HepG2 (cell line): ENCODE results near the gene GNAI2. TPM values are rescaled to one million over a fixed set of nuclear protein-coding genes. Genes with fewer than 3 reads are reported as not detected.

Source experiments
- EEA1 ChIP-seq: sonication (generic); formaldehyde crosslinking; IDR thresholded peaks from 2 replicates; pipeline ENCODE4 v1.5.1; 2020; ENCODE audit warnings: mild to moderate bottlenecking, missing genetic modification reagents, borderline replicate concordance
- GTF2F1 ChIP-seq: fragments of 150-350 bp; IDR thresholded peaks from 2 replicates; pipeline ENCODE4 v1.6.1; 2014; ENCODE audit warnings: low read length
- HOXA7 ChIP-seq: sonication (generic); formaldehyde crosslinking; IDR thresholded peaks from 2 replicates; pipeline ENCODE4 v1.8.1; 2022; ENCODE audit warnings: mild to moderate bottlenecking, missing genetic modification reagents, moderate library complexity
- RAD21 ChIP-seq: fragments of 450-650 bp; formaldehyde crosslinking; IDR thresholded peaks from 2 replicates; pipeline ENCODE4 v1.5.0; 2020; ENCODE audit warnings: mild to moderate bottlenecking
- ZFAT ChIP-seq: sonication (generic); formaldehyde crosslinking; conservative IDR thresholded peaks from 2 replicates; pipeline ENCODE4 v1.8.1; 2023; ENCODE audit warnings: missing genetic modification reagents, inconsistent platforms
- ZNF224 ChIP-seq: sonication (generic); formaldehyde crosslinking; IDR thresholded peaks from 2 replicates; pipeline ENCODE4 v1.5.0; 2020; ENCODE audit warnings: mild to moderate bottlenecking, missing genetic modification reagents
- ZNF720 ChIP-seq: sonication (generic); formaldehyde crosslinking; IDR thresholded peaks from 2 replicates; pipeline ENCODE4 v1.4.0; 2020; ENCODE audit warnings: missing genetic modification reagents
- ZNF780A ChIP-seq: sonication (generic); formaldehyde crosslinking; IDR thresholded peaks from 2 replicates; pipeline ENCODE4 v1.8.0; 2022; ENCODE audit warnings: mild to moderate bottlenecking, missing genetic modification reagents, moderate library complexity
- polyA plus RNA-seq, 8 experiments: library from polyadenylated mRNA; depleted of rRNA in 3 of 8; stranded (reverse) in 7 of 8; unstranded in 1 of 8; fragments of >200 nt; fragmentation: Illumina TruSeq in 4 of 8; extraction: Trizol in 4 of 8; gene quantifications; 2 replicates each; pipeline versions ENCODE4 v1.2.1 to v1.2.3, GENCODE V29; 2011 to 2016; ENCODE audit warnings: low read depth in 4 of 8, missing spikeins in 1 of 8, mixed read lengths in 1 of 8; ENCODE audit not compliant: insufficient read depth in 1 of 8
- total RNA-seq, 5 experiments: library from RNA; depleted of rRNA; stranded (reverse); fragments of >200 nt; fragmentation: Illumina TruSeq; extraction: Trizol; gene quantifications; 2 replicates each; pipeline ENCODE4 v1.2.3, GENCODE V29; 2016; ENCODE audit warnings: low read depth in 1 of 5
- TF ChIP-seq, protein P1 (sequence below): sonication (generic); formaldehyde crosslinking; IDR thresholded peaks from 2 replicates; pipeline ENCODE4 v1.4.0; 2020; ENCODE audit warnings: missing genetic modification reagents
- TF ChIP-seq, protein P2 (sequence below), 2 experiments: sonication (generic) in 1 of 2; formaldehyde crosslinking in 1 of 2; IDR thresholded peaks; 2 replicates each; pipeline versions ENCODE4 v1.5.1 to v1.6.1; 2011 to 2020; ENCODE audit warnings: borderline replicate concordance in 1 of 2, low read depth in 1 of 2, low read length in 1 of 2, mild to moderate bottlenecking in 1 of 2, missing genetic modification reagents in 1 of 2, moderate library complexity in 1 of 2
- TF ChIP-seq, protein P3 (sequence below): sonication (generic); formaldehyde crosslinking; IDR thresholded peaks from 2 replicates; pipeline ENCODE4 v1.4.0; 2020; ENCODE audit warnings: missing genetic modification reagents, borderline replicate concordance
- TF ChIP-seq, protein P4 (sequence below): sonication (generic); formaldehyde crosslinking; IDR thresholded peaks from 2 replicates; pipeline ENCODE4 v1.4.0; 2020; ENCODE audit warnings: mild to moderate bottlenecking, missing genetic modification reagents, borderline replicate concordance

The GNAI2 gene
- total and polyA plus RNA-seq, 2 of the 13 experiments (the other 11 are each of a cell fraction or from before 2014, with no cell fraction given): 51.1 to 66.2 TPM

DNA sequence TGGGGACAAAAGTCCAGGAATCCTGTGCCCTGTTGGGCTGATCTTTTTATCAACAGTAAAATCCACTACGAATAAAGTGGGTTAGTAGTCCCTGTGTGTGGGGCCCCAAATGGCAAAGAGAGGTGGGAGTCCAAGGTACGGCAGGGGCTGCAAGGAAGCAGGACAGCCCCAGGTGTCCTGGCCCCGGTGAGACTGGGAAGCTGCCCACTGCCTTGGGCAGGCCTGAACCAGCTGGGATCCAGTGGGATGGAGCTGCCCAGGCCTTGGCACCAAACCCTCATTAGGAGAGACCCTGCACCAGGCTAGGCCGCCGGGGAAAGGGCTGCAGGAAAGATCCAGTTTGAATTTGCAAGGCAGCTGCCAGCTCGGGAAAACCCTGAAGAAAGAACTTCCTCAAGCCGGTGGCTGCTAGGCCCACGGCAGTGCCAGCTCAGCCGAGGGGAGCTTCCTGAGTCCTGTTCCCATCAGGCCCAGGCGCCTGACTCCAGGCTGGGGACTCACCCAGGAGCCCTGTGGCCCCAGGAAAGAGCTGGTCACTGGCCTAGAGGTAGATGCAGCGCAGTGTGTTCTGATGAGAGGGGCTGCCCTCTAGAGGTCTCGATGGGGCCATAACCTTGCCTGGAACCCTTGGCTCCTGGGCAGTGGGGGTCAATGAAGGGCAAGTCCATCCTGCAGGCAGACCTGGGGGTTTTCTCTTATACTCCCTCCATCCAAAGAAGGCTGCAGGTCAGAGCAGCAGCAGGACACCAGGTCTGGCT is 14.4 kb upstream of the GNAI2 start (continued):
- TF ChIP-seq, protein P1, sequence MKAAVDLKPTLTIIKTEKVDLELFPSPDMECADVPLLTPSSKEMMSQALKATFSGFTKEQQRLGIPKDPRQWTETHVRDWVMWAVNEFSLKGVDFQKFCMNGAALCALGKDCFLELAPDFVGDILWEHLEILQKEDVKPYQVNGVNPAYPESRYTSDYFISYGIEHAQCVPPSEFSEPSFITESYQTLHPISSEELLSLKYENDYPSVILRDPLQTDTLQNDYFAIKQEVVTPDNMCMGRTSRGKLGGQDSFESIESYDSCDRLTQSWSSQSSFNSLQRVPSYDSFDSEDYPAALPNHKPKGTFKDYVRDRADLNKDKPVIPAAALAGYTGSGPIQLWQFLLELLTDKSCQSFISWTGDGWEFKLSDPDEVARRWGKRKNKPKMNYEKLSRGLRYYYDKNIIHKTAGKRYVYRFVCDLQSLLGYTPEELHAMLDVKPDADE (CRISPR knock-in tag): no peak
- TF ChIP-seq, protein P2, sequence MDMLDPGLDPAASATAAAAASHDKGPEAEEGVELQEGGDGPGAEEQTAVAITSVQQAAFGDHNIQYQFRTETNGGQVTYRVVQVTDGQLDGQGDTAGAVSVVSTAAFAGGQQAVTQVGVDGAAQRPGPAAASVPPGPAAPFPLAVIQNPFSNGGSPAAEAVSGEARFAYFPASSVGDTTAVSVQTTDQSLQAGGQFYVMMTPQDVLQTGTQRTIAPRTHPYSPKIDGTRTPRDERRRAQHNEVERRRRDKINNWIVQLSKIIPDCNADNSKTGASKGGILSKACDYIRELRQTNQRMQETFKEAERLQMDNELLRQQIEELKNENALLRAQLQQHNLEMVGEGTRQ (IDR thresholded peaks at IDR 0.05; ENCODE audit: low read depth, low read length): no peak
- TF ChIP-seq, protein P2 (CRISPR knock-in tag; IDR thresholded peaks at IDR 0.05; ENCODE audit: borderline replicate concordance): no peak
- TF ChIP-seq RAD21 (CRISPR knock-in tag) (peak; percentile 93), ZNF780A (CRISPR knock-in tag) (no peak), ZFAT (no peak), EEA1 (CRISPR knock-in tag) (no peak), HOXA7 (no peak), ZNF224 (CRISPR knock-in tag) (no peak), GTF2F1 (no peak), ZNF720 (CRISPR knock-in tag) (no peak)
- TF ChIP-seq, protein P3, sequence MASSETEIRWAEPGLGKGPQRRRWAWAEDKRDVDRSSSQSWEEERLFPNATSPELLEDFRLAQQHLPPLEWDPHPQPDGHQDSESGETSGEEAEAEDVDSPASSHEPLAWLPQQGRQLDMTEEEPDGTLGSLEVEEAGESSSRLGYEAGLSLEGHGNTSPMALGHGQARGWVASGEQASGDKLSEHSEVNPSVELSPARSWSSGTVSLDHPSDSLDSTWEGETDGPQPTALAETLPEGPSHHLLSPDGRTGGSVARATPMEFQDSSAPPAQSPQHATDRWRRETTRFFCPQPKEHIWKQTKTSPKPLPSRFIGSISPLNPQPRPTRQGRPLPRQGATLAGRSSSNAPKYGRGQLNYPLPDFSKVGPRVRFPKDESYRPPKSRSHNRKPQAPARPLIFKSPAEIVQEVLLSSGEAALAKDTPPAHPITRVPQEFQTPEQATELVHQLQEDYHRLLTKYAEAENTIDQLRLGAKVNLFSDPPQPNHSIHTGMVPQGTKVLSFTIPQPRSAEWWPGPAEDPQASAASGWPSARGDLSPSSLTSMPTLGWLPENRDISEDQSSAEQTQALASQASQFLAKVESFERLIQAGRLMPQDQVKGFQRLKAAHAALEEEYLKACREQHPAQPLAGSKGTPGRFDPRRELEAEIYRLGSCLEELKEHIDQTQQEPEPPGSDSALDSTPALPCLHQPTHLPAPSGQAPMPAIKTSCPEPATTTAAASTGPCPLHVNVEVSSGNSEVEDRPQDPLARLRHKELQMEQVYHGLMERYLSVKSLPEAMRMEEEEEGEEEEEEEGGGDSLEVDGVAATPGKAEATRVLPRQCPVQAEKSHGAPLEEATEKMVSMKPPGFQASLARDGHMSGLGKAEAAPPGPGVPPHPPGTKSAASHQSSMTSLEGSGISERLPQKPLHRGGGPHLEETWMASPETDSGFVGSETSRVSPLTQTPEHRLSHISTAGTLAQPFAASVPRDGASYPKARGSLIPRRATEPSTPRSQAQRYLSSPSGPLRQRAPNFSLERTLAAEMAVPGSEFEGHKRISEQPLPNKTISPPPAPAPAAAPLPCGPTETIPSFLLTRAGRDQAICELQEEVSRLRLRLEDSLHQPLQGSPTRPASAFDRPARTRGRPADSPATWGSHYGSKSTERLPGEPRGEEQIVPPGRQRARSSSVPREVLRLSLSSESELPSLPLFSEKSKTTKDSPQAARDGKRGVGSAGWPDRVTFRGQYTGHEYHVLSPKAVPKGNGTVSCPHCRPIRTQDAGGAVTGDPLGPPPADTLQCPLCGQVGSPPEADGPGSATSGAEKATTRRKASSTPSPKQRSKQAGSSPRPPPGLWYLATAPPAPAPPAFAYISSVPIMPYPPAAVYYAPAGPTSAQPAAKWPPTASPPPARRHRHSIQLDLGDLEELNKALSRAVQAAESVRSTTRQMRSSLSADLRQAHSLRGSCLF (CRISPR knock-in tag): no peak
- TF ChIP-seq, protein P4, sequence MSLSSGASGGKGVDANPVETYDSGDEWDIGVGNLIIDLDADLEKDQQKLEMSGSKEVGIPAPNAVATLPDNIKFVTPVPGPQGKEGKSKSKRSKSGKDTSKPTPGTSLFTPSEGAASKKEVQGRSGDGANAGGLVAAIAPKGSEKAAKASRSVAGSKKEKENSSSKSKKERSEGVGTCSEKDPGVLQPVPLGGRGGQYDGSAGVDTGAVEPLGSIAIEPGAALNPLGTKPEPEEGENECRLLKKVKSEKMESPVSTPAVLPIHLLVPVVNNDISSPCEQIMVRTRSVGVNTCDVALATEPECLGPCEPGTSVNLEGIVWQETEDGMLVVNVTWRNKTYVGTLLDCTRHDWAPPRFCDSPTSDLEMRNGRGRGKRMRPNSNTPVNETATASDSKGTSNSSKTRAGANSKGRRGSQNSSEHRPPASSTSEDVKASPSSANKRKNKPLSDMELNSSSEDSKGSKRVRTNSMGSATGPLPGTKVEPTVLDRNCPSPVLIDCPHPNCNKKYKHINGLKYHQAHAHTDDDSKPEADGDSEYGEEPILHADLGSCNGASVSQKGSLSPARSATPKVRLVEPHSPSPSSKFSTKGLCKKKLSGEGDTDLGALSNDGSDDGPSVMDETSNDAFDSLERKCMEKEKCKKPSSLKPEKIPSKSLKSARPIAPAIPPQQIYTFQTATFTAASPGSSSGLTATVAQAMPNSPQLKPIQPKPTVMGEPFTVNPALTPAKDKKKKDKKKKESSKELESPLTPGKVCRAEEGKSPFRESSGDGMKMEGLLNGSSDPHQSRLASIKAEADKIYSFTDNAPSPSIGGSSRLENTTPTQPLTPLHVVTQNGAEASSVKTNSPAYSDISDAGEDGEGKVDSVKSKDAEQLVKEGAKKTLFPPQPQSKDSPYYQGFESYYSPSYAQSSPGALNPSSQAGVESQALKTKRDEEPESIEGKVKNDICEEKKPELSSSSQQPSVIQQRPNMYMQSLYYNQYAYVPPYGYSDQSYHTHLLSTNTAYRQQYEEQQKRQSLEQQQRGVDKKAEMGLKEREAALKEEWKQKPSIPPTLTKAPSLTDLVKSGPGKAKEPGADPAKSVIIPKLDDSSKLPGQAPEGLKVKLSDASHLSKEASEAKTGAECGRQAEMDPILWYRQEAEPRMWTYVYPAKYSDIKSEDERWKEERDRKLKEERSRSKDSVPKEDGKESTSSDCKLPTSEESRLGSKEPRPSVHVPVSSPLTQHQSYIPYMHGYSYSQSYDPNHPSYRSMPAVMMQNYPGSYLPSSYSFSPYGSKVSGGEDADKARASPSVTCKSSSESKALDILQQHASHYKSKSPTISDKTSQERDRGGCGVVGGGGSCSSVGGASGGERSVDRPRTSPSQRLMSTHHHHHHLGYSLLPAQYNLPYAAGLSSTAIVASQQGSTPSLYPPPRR: peak; percentile 15; the same call in 1 of the 2 replicates
